ENCODE data around the gene CFAP300.

- TF ChIP-seq POLR2AphosphoS5 (IDR thresholded peaks at IDR 0.05; ENCODE audit: low read depth, low read length) (no peak), POLR2A (IDR thresholded peaks at IDR 0.05; ENCODE audit: low read depth, low read length) (no peak)
Measured at GRCh38 chr11:102116453-102117205, 69.4 kb downstream of the CFAP300 start.

Measured in GM12892 (cell line).